Measurements from ENCODE around the gene NIP7.

- TF ChIP-seq CTCF (IDR thresholded peaks at IDR 0.05) (no peak), POLR2A (IDR thresholded peaks at IDR 0.05) (no peak)
Observed at GRCh38 chr16:69363281-69363717, 23.7 kb downstream of the NIP7 start.
